Testis (tissue), 3 donors: ENCODE results near the gene WNK2. TPM values are rescaled to one million over a fixed set of nuclear protein-coding genes. Genes with fewer than 3 reads are reported as not detected.

Experiments
- DNase-seq: peaks from one replicate; pipeline ENCODE4 v3.0.0-alpha.2; 2019
- H3K27ac ChIP-seq, 2 donors: fragments of 200-600 bp; sonication (generic); one replicate each; pipeline ENCODE4 v1.5.1; 2019
- H3K27me3 ChIP-seq: fragments of 200-600 bp; sonication (generic); one replicate; pipeline ENCODE4 v1.5.1; 2019
- H3K36me3 ChIP-seq: fragments of 200-600 bp; sonication (generic); one replicate; pipeline ENCODE4 v1.5.1; 2017; ENCODE audit warnings: low read depth; ENCODE audit errors: missing control alignments
- H3K4me1 ChIP-seq: fragments of 200-600 bp; sonication (generic); one replicate; pipeline ENCODE4 v1.5.1; 2019
- H3K4me3 ChIP-seq, 2 donors: fragments of 200-600 bp; sonication (generic); one replicate each; pipeline ENCODE4 v1.5.1; 2017 to 2019
- H3K9me3 ChIP-seq: fragments of 200-600 bp; sonication (generic); one replicate; pipeline ENCODE4 v1.5.1; 2017
- CTCF ChIP-seq, 3 experiments: fragments of 450-650 bp in 2 of 3; fragments of 200-600 bp in 1 of 3; sonication (generic) in 1 of 3; IDR thresholded peaks; one replicate each; pipeline ENCODE4 v1.5.1; 2016 to 2019; ENCODE audit warnings: antibody characterized with exemption in 3 of 3, mild to moderate bottlenecking in 2 of 3, moderate library complexity in 1 of 3
- POLR2A ChIP-seq: fragments of 450-650 bp; IDR thresholded peaks from one replicate; pipeline ENCODE4 v1.6.1; 2017; ENCODE audit warnings: antibody characterized with exemption, mild to moderate bottlenecking, moderate library complexity
- WGBS, 2 donors: methylation state at CpG; one replicate each; pipeline ENCODE4 v1.1.5; 2018; 5-methylcytosine and 5-hydroxymethylcytosine counted together
- intact Hi-C: fragments of 100-400 bp; cut with DNase I; formaldehyde crosslinking; loops from one replicate; pipeline ENCODE4 v1.15.1; 2023; ENCODE audit warnings: low total_unique reads
- polyA plus RNA-seq: library from polyadenylated mRNA; stranded (reverse); fragments of 350-450 nt; fragmentation: Illumina TruSeq; extraction: RNeasy Lipid Tissue Mini Kit (QIAGEN cat#74804); gene quantifications from one replicate; pipeline ENCODE4 v1.2.3, GENCODE V29; 2014; ENCODE audit warnings: low read depth, low replicate concordance; ENCODE audit not compliant: insufficient read depth
- total RNA-seq, 2 donors: library from RNA; depleted of rRNA; stranded (reverse); fragments of >200 nt; gene quantifications; one replicate each; pipeline ENCODE4 v1.2.3, GENCODE V29; 2016

WNK2 gene
- total and polyA plus RNA-seq, 3 donors from 2014 or later: 29.0 to 91.1 (median 50.5) TPM

GRCh38 chr9:93191354-93191660 lies 7.4 kb downstream of the WNK2 start:
- Histone ChIP-seq H3K27me3 (no peaks in the 10 kb centered on the region), H3K9me3 (no peaks in the 10 kb centered on the region), H3K4me3 (no peak overlapping the region), H3K27ac (no peak overlapping the region), H3K4me1 (no peaks in the 10 kb centered on the region), H3K36me3 (no peaks in the 10 kb centered on the region)
- DNase-seq: no peak
- intact Hi-C loops: no loop called here
- no peak for TF ChIP-seq POLR2A
- TF ChIP-seq CTCF (IDR thresholded peaks at IDR 0.05): no peak
- 95 to 100% methylated on average over 5 of the region's 5 CpGs for WGBS, 2 donors

- Histone ChIP-seq H3K27ac (no peak overlapping the region), H3K36me3 (no peaks in the 10 kb centered on the region), H3K4me1 (no peaks in the 10 kb centered on the region), H3K4me3 (no peak overlapping the region), H3K9me3 (no peaks in the 10 kb centered on the region), H3K27me3 (no peaks in the 10 kb centered on the region)
- no peak for DNase-seq
- 88 to 91% methylated on average over 4 to 11 of the region's 11 CpGs for WGBS, 2 donors
- intact Hi-C loops: no loop called here
- TF ChIP-seq POLR2A (no peak), CTCF (IDR thresholded peaks at IDR 0.05) (no peak)
Observed at GRCh38 chr9:93192721-93193387, 8.9 kb downstream of the WNK2 start.

- intact Hi-C loops: no loop called here
- Histone ChIP-seq H3K27ac (no peak overlapping the region), H3K27me3 (no peaks in the 10 kb centered on the region), H3K4me1 (no peaks in the 10 kb centered on the region), H3K4me3 (no peak overlapping the region), H3K9me3 (no peaks in the 10 kb centered on the region), H3K36me3 (no peaks in the 10 kb centered on the region)
- WGBS, 2 donors: 65 to 69% methylated on average over 12 of the region's 12 CpGs
- no peak for TF ChIP-seq POLR2A
- TF ChIP-seq CTCF (IDR thresholded peaks at IDR 0.05): no peak
- DNase-seq: no peak
Observed at GRCh38 chr9:93193388-93194220, 9.7 kb downstream of the WNK2 start.

GRCh38 chr9:93194221-93194625 lies 10.3 kb downstream of the WNK2 start:
- intact Hi-C loops: no loop called here
- WGBS, 2 donors: 80 to 95% methylated on average over 1 of the region's 1 CpG
- DNase-seq: no peak
- Histone ChIP-seq H3K9me3 (no peaks in the 10 kb centered on the region), H3K36me3 (no peaks in the 10 kb centered on the region), H3K4me1 (no peaks in the 10 kb centered on the region), H3K4me3 (no peak overlapping the region), H3K27me3 (no peaks in the 10 kb centered on the region), H3K27ac (no peak overlapping the region)
- no peak for TF ChIP-seq CTCF (IDR thresholded peaks at IDR 0.05)
- no peak for TF ChIP-seq POLR2A
